MCF 10A (cell line): ENCODE results near the gene ACACA. TPM values are rescaled to one million over a fixed set of nuclear protein-coding genes. Genes with fewer than 3 reads are reported as not detected.

Experiments
- BruUV-seq: library from RNA; stranded (reverse); fragments of 400-500 nt; replicated peaks from 2 replicates; lab custom pipeline; 2021; lab: Mats Ljungman, UMichigan
- CTCF ChIA-PET: fragments of 300-600 bp; sonication (Branson Sonifier 250); formaldehyde crosslinking; extraction: SDS; loops from one replicate; lab custom pipeline; 2021; ENCODE audit warnings: antibody characterized with exemption, inconsistent platforms; lab: Yijun Ruan, JAX
- POLR2A ChIA-PET: fragments of 300-600, 350-650 bp; sonication (Branson Sonifier 250); formaldehyde crosslinking; extraction: SDS; loops from one replicate; lab custom pipeline; 2020; ENCODE audit warnings: antibody characterized with exemption, inconsistent platforms; lab: Yijun Ruan, JAX
- DNase-seq: peaks from one replicate; pipeline ENCODE4 v3.0.0-alpha.2; 2018; ENCODE audit not compliant: unreplicated experiment
- H3K27ac Mint-ChIP-seq: one replicate; pipeline ENCODE4 v1.8.0; 2022; ENCODE audit warnings: mild to moderate bottlenecking, low read depth, mixed read lengths; ENCODE audit not compliant: unreplicated experiment
- H3K27me3 Mint-ChIP-seq: one replicate; pipeline ENCODE4 v1.8.0; 2022; ENCODE audit warnings: mixed read lengths; ENCODE audit not compliant: insufficient read depth, unreplicated experiment
- H3K36me3 Mint-ChIP-seq: one replicate; pipeline ENCODE4 v1.8.0; 2022; ENCODE audit warnings: mild to moderate bottlenecking, moderate library complexity, mixed read lengths; ENCODE audit not compliant: insufficient read depth, unreplicated experiment
- H3K4me1 Mint-ChIP-seq: one replicate; pipeline ENCODE4 v1.8.0; 2022; ENCODE audit warnings: mixed read lengths; ENCODE audit not compliant: insufficient read depth, unreplicated experiment
- H3K4me3 Mint-ChIP-seq: one replicate; pipeline ENCODE4 v1.8.0; 2022; ENCODE audit warnings: mild to moderate bottlenecking, moderate library complexity, mixed read lengths; ENCODE audit not compliant: unreplicated experiment
- H3K9me3 Mint-ChIP-seq: one replicate; pipeline ENCODE4 v1.8.0; 2022; ENCODE audit warnings: mixed read lengths; ENCODE audit not compliant: unreplicated experiment
- intact Hi-C: fragments of 100-400 bp; cut with micrococcal nuclease; formaldehyde crosslinking; loops from 2 replicates; pipeline ENCODE4 v1.14.1; 2022
- total RNA-seq: library from RNA; stranded (reverse); gene quantifications from 2 replicates; pipeline ENCODE4 v1.2.3, GENCODE V29; 2022
- TF ChIP-seq, protein P1 (sequence below): fragments of 200-600 bp; IDR thresholded peaks from one replicate; pipeline ENCODE4 v1.8.0; 2022; ENCODE audit warnings: antibody characterized with exemption, mild to moderate bottlenecking; ENCODE audit not compliant: unreplicated experiment

The ACACA gene
- total RNA-seq, 1 experiment from 2014 or later: 100 TPM

DNA sequence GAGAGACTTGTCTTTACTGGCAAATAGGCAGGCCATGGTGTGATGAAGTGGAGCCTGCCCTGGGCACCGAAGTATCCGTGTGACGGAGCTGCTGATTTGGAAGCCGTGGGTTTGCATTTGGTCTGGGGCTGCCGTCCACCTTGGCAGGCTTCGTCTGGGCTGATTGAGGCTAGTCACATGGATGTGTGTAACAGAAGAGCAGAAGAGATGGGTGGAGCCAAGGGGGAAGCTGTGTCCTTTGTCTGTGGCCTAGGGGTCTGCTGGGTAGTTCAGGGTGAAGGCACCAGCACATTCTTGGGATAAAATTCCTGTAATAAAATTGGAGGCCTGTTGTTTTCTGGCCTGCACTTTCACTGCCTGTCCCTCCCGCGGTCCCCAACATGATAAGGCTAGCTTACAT, 351.7 kb downstream of the ACACA start:
- POLR2A ChIA-PET: no interaction called here
- TF ChIP-seq, protein P1, sequence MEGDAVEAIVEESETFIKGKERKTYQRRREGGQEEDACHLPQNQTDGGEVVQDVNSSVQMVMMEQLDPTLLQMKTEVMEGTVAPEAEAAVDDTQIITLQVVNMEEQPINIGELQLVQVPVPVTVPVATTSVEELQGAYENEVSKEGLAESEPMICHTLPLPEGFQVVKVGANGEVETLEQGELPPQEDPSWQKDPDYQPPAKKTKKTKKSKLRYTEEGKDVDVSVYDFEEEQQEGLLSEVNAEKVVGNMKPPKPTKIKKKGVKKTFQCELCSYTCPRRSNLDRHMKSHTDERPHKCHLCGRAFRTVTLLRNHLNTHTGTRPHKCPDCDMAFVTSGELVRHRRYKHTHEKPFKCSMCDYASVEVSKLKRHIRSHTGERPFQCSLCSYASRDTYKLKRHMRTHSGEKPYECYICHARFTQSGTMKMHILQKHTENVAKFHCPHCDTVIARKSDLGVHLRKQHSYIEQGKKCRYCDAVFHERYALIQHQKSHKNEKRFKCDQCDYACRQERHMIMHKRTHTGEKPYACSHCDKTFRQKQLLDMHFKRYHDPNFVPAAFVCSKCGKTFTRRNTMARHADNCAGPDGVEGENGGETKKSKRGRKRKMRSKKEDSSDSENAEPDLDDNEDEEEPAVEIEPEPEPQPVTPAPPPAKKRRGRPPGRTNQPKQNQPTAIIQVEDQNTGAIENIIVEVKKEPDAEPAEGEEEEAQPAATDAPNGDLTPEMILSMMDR: no peak
- DNase-seq: no peak
- CTCF ChIA-PET: interaction anchor here (0.6 to 0.8 kb wide), 3 partner anchors 8 to 402 kb away, joined by 3 to 4 read pairs (median 3); no protein-coding TSS in a partner anchor
- no TSS peak for BruUV-seq
- Mint-ChIP-seq H3K4me1 (no peaks in the 10 kb centered on the region), H3K4me3 (no peak overlapping the region), H3K36me3 (peaks cover 54% of the 10 kb centered on the region), H3K9me3 (no peaks in the 10 kb centered on the region), H3K27me3 (no peaks in the 10 kb centered on the region), H3K27ac (no peak overlapping the region)
- intact Hi-C loops: no loop called here

DNA sequence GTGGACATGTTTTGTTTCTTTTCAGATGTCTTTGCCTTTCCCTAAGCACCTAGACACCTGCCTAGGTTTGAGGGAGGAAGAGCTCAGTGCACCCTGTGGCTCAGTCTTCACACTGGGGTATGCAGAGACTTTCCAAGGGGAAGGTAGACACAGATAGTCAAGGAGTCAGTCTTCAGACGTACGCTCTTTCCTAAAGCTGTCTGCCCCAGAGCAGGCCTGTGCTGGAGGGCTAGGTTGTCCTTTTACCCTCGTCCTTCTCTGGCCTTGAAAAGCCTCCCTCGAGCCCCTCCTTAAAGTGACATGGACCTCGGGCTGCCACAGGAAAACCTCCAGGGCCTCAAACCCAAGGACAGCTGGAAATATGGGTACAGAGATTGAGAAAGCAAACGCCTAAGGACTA, 354.2 kb downstream of the ACACA start:
- ChIA-PET CTCF (interaction anchor here (0.5 to 1.3 kb wide), 2 partner anchors 15 to 18 kb away, joined by 3 to 5 read pairs; no protein-coding TSS in a partner anchor), POLR2A (no interaction called here)
- TF ChIP-seq, protein P1: no peak
- no peaks in the 10 kb centered on the region for H3K9me3 Mint-ChIP-seq
- intact Hi-C loops: no loop called here
- H3K4me3 Mint-ChIP-seq: no peak overlapping the region
- no peak for DNase-seq
- H3K36me3 Mint-ChIP-seq: peaks cover 60% of the 10 kb centered on the region
- H3K27ac Mint-ChIP-seq: no peak overlapping the region
- BruUV-seq: no TSS peak
- no peaks in the 10 kb centered on the region for H3K27me3 Mint-ChIP-seq
- H3K4me1 Mint-ChIP-seq: no peaks in the 10 kb centered on the region

DNA sequence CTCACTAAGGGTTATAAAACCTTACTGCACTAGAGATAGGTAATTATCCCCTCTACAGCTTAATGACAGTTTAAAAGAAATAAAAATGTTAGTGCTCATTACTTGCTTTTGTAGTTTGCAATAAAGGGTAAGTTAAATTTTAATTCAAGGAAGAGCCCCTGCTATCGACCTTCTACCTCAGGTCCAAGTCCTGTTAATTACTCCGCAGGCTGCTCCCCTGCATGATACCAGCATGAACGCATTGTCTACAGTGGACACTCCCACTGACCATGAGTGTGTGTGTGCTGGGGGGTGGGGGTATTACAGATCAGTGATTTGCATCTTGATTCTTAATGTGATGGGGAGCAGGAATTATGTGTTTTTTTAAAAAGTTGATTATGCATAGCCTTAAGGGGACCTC, 354.8 kb downstream of the ACACA start:
- H3K27me3 Mint-ChIP-seq: no peaks in the 10 kb centered on the region
- no peak for DNase-seq
- H3K4me1 Mint-ChIP-seq: no peaks in the 10 kb centered on the region
- TF ChIP-seq, protein P1: no peak
- ChIA-PET CTCF (interaction anchor here (0.6 to 1.3 kb wide), 2 partner anchors 16 to 125 kb away, joined by 3 to 5 read pairs; no protein-coding TSS in a partner anchor), POLR2A (interaction anchor here (0.7 kb wide), 1 partner anchor 1003 kb away, joined by 3 read pairs; no protein-coding TSS in a partner anchor)
- peaks cover 57% of the 10 kb centered on the region for H3K36me3 Mint-ChIP-seq
- H3K27ac Mint-ChIP-seq: no peak overlapping the region
- intact Hi-C loops: no loop called here
- H3K9me3 Mint-ChIP-seq: no peaks in the 10 kb centered on the region
- no peak overlapping the region for H3K4me3 Mint-ChIP-seq
- BruUV-seq: no TSS peak

DNA sequence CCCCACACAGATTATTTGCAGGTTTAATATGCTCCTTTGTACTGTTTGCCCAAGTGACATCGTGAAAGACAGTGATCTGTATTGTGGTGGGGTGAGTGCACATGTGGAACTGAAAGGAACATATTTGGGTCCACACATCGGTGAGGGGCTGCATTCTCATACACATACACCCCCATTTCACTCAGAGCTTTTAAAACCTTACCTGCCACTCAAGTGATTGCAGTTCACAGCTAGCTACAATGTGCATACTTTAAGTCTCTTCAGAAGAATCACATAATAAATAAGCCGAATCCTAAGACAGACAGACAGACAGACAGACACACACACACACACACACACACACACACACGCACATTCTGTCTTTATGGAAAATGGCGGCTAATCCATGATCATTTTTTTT, 355.3 kb downstream of the ACACA start:
- no peak overlapping the region for H3K27ac Mint-ChIP-seq
- CTCF ChIA-PET: interaction anchor here (1.3 kb wide), 1 partner anchor 16 kb away, joined by 5 read pairs; no protein-coding TSS in a partner anchor
- H3K27me3 Mint-ChIP-seq: no peaks in the 10 kb centered on the region
- no TSS peak for BruUV-seq
- no peak overlapping the region for H3K4me3 Mint-ChIP-seq
- intact Hi-C loops: no loop called here
- H3K4me1 Mint-ChIP-seq: no peaks in the 10 kb centered on the region
- POLR2A ChIA-PET: interaction anchor here (0.7 kb wide), 1 partner anchor 1003 kb away, joined by 3 read pairs; no protein-coding TSS in a partner anchor
- TF ChIP-seq, protein P1: no peak
- peaks cover 52% of the 10 kb centered on the region for H3K36me3 Mint-ChIP-seq
- no peaks in the 10 kb centered on the region for H3K9me3 Mint-ChIP-seq
- DNase-seq: no peak
